HCT116 (cell line): ENCODE measurements around the gene PTGIS. TPM values are rescaled to one million over a fixed set of nuclear protein-coding genes. Genes with fewer than 3 reads are reported as not detected.

Experiments
- ATAC-seq: fragments of 200-7000 bp; cut with Tn5 transposase; 2 replicates; pipeline ENCODE4 v1.9.1; 2020; ENCODE audit warnings: mild to moderate bottlenecking, moderate library complexity
- BruUV-seq: library from RNA; stranded (reverse); fragments of 400-500 nt; replicated peaks from 2 replicates; lab custom pipeline; 2021; lab: Mats Ljungman, UMichigan
- CTCF ChIA-PET: fragments of 300-600 bp; sonication (Branson Sonifier 250); formaldehyde crosslinking; loops from one replicate; lab custom pipeline; 2021; ENCODE audit warnings: antibody characterized with exemption; lab: Charles Lee
- POLR2A ChIA-PET: fragments of 300-600, 350-600 bp; sonication (Branson Sonifier 250); formaldehyde crosslinking; loops from one replicate; lab custom pipeline; 2021; ENCODE audit warnings: antibody characterized with exemption; lab: Charles Lee
- RAD21 ChIA-PET, 2 experiments: fragments of 300-600 bp; sonication (Branson Sonifier 250); formaldehyde crosslinking; loops; one replicate each; lab custom pipeline; 2023; ENCODE audit warnings: low total read pairs in 2 of 2; ENCODE audit not compliant: uncharacterized antibody in 2 of 2, unreplicated experiment in 2 of 2, low non-redundant PET in 1 of 2; lab: Charles Lee
- DNase-seq: peaks from one replicate; pipeline ENCODE4 v3.0.0-alpha.2; 2010; ENCODE audit warnings: low read depth, low spot score
- H2AFZ ChIP-seq: fragments of 200-600 bp; shearing (Covaris generic), sonication (generic); 2 replicates; pipeline ENCODE4 v1.6.1; 2017; ENCODE audit warnings: low read depth, mixed run types, mixed read lengths, antibody characterized with exemption, low read length; ENCODE audit not compliant: poor library complexity, severe bottlenecking
- H3K27ac ChIP-seq: 2 replicates; pipeline ENCODE4 v1.5.1; 2012; ENCODE audit warnings: low read depth, low read length
- H3K27me3 ChIP-seq: fragments of 200-600 bp; sonication (generic); 2 replicates; pipeline ENCODE4 v1.6.1; 2016; ENCODE audit warnings: mixed run types, low read length, mixed read lengths; ENCODE audit not compliant: insufficient read depth
- H3K36me3 ChIP-seq, 2 experiments: fragments of 200-500 bp in 1 of 2; fragments of 200-600 bp in 1 of 2; sonication (Bioruptor generic) in 1 of 2; sonication (generic) in 1 of 2; 2 replicates each; pipeline versions ENCODE4 v1.5.1 to v1.6.1; 2014 to 2016; ENCODE audit warnings: low read length in 2 of 2, inconsistent platforms in 1 of 2, mixed read lengths in 1 of 2, mixed run types in 1 of 2; ENCODE audit not compliant: insufficient read depth in 2 of 2, control insufficient read depth in 1 of 2
- H3K4me1 ChIP-seq, 2 experiments: fragments of 200-600 bp in 1 of 2; sonication (generic) in 1 of 2; 2 replicates each; pipeline versions ENCODE4 v1.5.1 to v1.6.1; 2012 to 2017; ENCODE audit warnings: low read length in 2 of 2, inconsistent platforms in 1 of 2, mild to moderate bottlenecking in 1 of 2, mixed read lengths in 1 of 2, mixed run types in 1 of 2, moderate library complexity in 1 of 2; ENCODE audit not compliant: insufficient read depth in 2 of 2, control insufficient read depth in 1 of 2
- H3K4me2 ChIP-seq: fragments of 200-600 bp; sonication (generic); 2 replicates; pipeline ENCODE4 v1.6.1; 2017; ENCODE audit warnings: mixed run types, low read length, mixed read lengths
- H3K4me3 ChIP-seq, 2 experiments: fragments of 200-600 bp in 1 of 2; sonication (generic) in 1 of 2; replicated peaks in 1 of 2; 2 replicates each; pipeline ENCODE4 v1.5.1; 2011 to 2016; ENCODE audit warnings: low read length in 2 of 2, control low read depth in 1 of 2, low read depth in 1 of 2, mild to moderate bottlenecking in 1 of 2, mixed read lengths in 1 of 2, mixed run types in 1 of 2
- H3K79me2 ChIP-seq: fragments of 200-600 bp; sonication (generic); 2 replicates; pipeline ENCODE4 v1.6.1; 2017; ENCODE audit warnings: mild to moderate bottlenecking, mixed run types, low read length, moderate library complexity, mixed read lengths; ENCODE audit not compliant: insufficient read depth
- H3K9ac ChIP-seq: fragments of 200-600 bp; sonication (generic); 2 replicates; pipeline ENCODE4 v1.6.1; 2016; ENCODE audit warnings: low read length, mixed read lengths
- H3K9me2 ChIP-seq: fragments of 200-600 bp; sonication (generic), shearing (Covaris generic); 2 replicates; pipeline ENCODE4 v1.6.1; 2017; ENCODE audit warnings: mixed run types, mild to moderate bottlenecking, moderate library complexity; ENCODE audit not compliant: insufficient read depth
- H3K9me3 ChIP-seq, 2 experiments: fragments of 200-500 bp in 1 of 2; fragments of 200-600 bp in 1 of 2; sonication (Bioruptor generic) in 1 of 2; sonication (generic) in 1 of 2; 2 replicates each; pipeline ENCODE4 v1.6.1; 2014 to 2017; ENCODE audit warnings: low read length in 2 of 2, mixed read lengths in 2 of 2, inconsistent platforms in 1 of 2, low read depth in 1 of 2, mild to moderate bottlenecking in 1 of 2, mixed run types in 1 of 2, moderate library complexity in 1 of 2; ENCODE audit not compliant: control insufficient read depth in 1 of 2, insufficient read depth in 1 of 2
- H4K20me1 ChIP-seq: fragments of 200-600 bp; sonication (generic), shearing (Covaris generic); 2 replicates; pipeline ENCODE4 v1.6.1; 2017; ENCODE audit warnings: mixed run types, mild to moderate bottlenecking, moderate library complexity; ENCODE audit not compliant: insufficient read depth
- CBX3 ChIP-seq: IDR thresholded peaks from 2 replicates; pipeline ENCODE4 v1.6.1; 2012; ENCODE audit warnings: low read depth
- CEBPB ChIP-seq: IDR thresholded peaks from 2 replicates; pipeline ENCODE4 v1.6.1; 2012; ENCODE audit warnings: low read depth
- EZH2phosphoT487 ChIP-seq: fragments of 200-600 bp; IDR thresholded peaks from 2 replicates; pipeline ENCODE4 v1.6.1; 2018; ENCODE audit warnings: antibody characterized with exemption, borderline replicate concordance
- FOSL1 ChIP-seq: IDR thresholded peaks from 2 replicates; pipeline ENCODE4 v1.6.1; 2012; ENCODE audit warnings: low read depth
- MAX ChIP-seq: IDR thresholded peaks from 2 replicates; pipeline ENCODE4 v1.6.1; 2012
- POLR2A ChIP-seq: IDR thresholded peaks from 2 replicates; pipeline ENCODE4 v1.7.0; 2011; ENCODE audit warnings: borderline replicate concordance; ENCODE audit not compliant: insufficient read depth, insufficient read length; ENCODE audit errors: extremely low read depth
- RAD21 ChIP-seq: IDR thresholded peaks from 2 replicates; pipeline ENCODE4 v1.6.1; 2012; ENCODE audit warnings: low read depth, mild to moderate bottlenecking
- SP1 ChIP-seq: IDR thresholded peaks from 2 replicates; pipeline ENCODE4 v1.6.1; 2012; ENCODE audit warnings: low read depth
- YY1 ChIP-seq: IDR thresholded peaks from 2 replicates; pipeline ENCODE4 v1.6.1; 2011; ENCODE audit warnings: low read length, low read depth, moderate library complexity, mild to moderate bottlenecking; ENCODE audit not compliant: insufficient replicate concordance; ENCODE audit errors: extremely low read depth
- ZFX ChIP-seq: fragments of 450-650 bp; IDR thresholded peaks from 2 replicates; pipeline ENCODE4 v1.6.1; 2017
- ZNF274 ChIP-seq: fragments of 200-500 bp; sonication (Bioruptor generic); IDR thresholded peaks from 2 replicates; pipeline ENCODE4 v1.6.1; 2014; ENCODE audit warnings: mild to moderate bottlenecking, low read depth, low read length, inconsistent platforms
- intact Hi-C: fragments of 100-400 bp; cut with micrococcal nuclease; formaldehyde crosslinking; loops from 2 replicates; pipeline ENCODE4 v1.10.0; 2022
- total RNA-seq: library from RNA; stranded (reverse); gene quantifications from one replicate; pipeline ENCODE4 v1.2.1, GENCODE V29; 2021; ENCODE audit not compliant: unreplicated experiment

Gene PTGIS
- total RNA-seq, 1 experiment from 2014 or later: 0.25 TPM

- TF ChIP-seq MAX (peak; percentile 52; the same call in 1 of the 2 replicates), RAD21 (peak; percentile 68), SP1 (no peak), ZFX (no peak), CEBPB (peak; percentile 80)
Observed at GRCh38 chr20:49508435-49509199, 59.3 kb downstream of the PTGIS start (continued).

GRCh38 chr20:49507741-49508434 is 60.0 kb downstream of the PTGIS start:
- RAD21 ChIA-PET: interaction anchor here in 1 of 2 experiments (1.7 kb wide), 1 partner anchor 174 kb away, joined by 4 read pairs; no protein-coding TSS in a partner anchor
- no peak overlapping the region for H3K27ac ChIP-seq
- H3K9me3 ChIP-seq: peaks cover 0 to 3% of the 10 kb centered on the region in 2 experiments; a peak in 1 of 4 replicates
- H3K4me2 ChIP-seq: peak overlapping the region; percentile 51
- H2AFZ ChIP-seq: no peak overlapping the region
- CTCF ChIA-PET: interaction anchor here (1.1 to 1.8 kb wide), 10 partner anchors 9 to 187 kb away, joined by 3 to 7 read pairs (median 4); no protein-coding TSS in a partner anchor
- H3K79me2 ChIP-seq: no peaks in the 10 kb centered on the region
- POLR2A ChIA-PET: no interaction called here
- H3K27me3 ChIP-seq: peaks cover 17% of the 10 kb centered on the region
- peak; percentile 33; the same call in 1 of the 2 replicates for ATAC-seq
- no peaks in the 10 kb centered on the region for H3K9me2 ChIP-seq
- H3K4me1 ChIP-seq: peaks cover 0 to 4% of the 10 kb centered on the region in 2 experiments; a peak in 1 of 4 replicates
- no peak for TF ChIP-seq ZFX
- TF ChIP-seq POLR2A: no peak
- TF ChIP-seq FOSL1: no peak
- TF ChIP-seq CBX3: no peak
- no peak for TF ChIP-seq ZNF274
- TF ChIP-seq EZH2phosphoT487: no peak
- no peak for TF ChIP-seq YY1
- TF ChIP-seq, all 23 proteins: peak for 0
- H3K9ac ChIP-seq: no peak overlapping the region
- H4K20me1 ChIP-seq: no peaks in the 10 kb centered on the region
- H3K36me3 ChIP-seq: no peaks in the 10 kb centered on the region
- intact Hi-C loops: loop anchor here (1.0 kb wide), 1 partner anchor 174 kb away; no protein-coding TSS in a partner anchor
- BruUV-seq: no TSS peak
- DNase-seq: no peak
- H3K4me3 ChIP-seq: no peak overlapping the region
